Measurements from ENCODE around the gene NOX5.

Gene NOX5

DNA sequence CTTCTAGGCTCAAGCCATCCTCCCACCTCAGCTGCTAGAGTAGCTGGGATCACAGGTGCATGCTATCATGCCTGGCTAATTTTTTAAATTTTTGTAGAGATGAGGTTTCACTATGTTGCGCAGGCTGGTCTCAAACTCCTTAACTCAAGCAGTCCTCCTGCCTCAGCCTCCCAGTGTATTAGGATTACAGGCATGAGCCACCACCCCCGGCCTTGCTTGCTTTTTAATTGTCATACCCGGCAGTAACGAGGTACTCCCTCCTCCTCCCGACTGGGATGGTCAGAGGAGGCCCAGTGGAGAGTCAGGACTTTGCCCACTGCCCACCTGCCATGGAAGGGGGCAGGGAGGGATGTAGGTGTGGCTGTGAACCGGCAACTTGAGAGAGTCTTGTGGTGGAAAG, 4.5 kb downstream of the NOX5 start:
- no peak for DNase-seq

DNA sequence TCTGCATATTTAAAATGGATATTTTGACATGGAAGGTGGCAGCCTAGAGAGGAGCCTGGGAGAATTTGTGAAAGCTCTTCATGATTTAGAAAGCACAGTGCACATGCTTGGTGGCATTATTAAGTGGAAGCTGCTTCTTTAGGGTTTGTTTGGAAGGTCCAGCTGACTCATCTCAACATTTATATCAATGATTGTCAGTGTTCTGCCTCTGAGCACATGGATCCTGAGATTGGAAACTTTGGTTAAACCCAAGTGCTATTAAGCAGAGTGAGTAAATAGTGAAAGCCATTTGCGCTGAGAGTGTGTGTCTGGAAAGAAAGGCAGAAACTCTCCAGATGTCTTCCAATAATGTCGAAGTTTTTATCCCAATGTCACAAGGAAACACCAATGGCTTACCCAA, 7.4 kb downstream of the NOX5 start:
- DNase-seq, result no peak

DNA sequence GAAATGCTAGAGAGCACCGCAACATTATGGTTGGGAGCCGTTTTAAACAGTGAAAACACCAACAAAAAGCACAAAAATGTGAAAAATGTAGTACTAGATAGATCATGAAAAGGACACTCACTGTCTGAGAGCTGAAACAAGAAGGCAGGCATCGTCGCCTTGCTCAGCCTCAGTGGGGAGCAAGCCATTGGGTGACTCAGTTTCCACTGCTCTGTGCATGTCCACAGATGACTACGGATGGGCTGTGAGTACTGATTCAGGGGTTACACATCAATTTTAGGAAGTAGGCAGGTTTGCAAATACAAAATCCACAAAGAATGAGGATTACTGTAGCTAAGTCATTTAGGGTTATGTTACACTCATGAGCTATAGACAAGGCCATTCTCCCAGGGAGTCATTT, 10.8 kb downstream of the NOX5 start:
- no peak for DNase-seq

DNA sequence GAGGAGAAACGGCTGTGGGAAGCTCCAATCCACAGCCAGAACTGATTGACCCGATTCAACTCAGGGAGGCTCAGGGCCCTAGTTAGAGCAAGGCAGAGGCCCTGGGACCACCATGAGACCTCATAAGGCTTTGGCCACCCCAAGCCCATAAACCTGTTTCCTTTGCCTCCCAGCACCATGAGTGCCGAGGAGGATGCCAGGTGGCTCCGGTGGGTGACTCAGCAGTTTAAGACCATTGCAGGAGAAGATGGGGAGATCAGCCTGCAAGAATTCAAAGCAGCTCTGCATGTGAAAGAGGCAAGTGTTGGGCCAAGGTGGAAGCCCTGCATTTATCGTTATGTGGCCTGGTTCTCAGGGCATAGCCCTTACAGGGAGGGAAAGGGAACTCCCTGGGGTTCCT, 11.9 kb downstream of the NOX5 start:
- no peak for DNase-seq

DNA sequence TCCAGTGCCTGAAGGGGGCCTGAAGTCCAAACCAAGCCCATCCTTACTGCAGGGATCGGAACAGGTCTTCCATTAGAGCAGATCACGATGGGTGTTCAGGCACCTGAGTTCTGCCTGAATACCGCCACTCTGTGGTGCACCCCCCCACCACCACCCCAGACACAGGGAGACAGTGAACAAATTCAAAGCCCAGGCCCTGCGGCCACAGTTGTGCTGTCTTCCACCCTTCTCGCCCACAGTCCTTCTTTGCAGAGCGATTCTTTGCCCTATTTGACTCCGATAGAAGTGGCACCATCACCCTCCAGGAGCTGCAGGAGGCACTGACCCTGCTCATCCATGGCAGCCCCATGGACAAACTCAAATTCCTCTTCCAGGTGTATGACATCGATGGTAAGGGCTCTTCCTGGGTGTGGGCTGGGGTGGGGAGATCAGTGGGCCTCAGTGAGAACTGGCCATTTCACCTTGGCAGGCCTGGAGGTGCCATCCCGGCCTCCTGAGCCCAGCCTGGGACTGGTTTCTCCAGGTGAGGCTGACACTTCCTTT, 13.6 kb downstream of the NOX5 start:
- no peak for DNase-seq

DNA sequence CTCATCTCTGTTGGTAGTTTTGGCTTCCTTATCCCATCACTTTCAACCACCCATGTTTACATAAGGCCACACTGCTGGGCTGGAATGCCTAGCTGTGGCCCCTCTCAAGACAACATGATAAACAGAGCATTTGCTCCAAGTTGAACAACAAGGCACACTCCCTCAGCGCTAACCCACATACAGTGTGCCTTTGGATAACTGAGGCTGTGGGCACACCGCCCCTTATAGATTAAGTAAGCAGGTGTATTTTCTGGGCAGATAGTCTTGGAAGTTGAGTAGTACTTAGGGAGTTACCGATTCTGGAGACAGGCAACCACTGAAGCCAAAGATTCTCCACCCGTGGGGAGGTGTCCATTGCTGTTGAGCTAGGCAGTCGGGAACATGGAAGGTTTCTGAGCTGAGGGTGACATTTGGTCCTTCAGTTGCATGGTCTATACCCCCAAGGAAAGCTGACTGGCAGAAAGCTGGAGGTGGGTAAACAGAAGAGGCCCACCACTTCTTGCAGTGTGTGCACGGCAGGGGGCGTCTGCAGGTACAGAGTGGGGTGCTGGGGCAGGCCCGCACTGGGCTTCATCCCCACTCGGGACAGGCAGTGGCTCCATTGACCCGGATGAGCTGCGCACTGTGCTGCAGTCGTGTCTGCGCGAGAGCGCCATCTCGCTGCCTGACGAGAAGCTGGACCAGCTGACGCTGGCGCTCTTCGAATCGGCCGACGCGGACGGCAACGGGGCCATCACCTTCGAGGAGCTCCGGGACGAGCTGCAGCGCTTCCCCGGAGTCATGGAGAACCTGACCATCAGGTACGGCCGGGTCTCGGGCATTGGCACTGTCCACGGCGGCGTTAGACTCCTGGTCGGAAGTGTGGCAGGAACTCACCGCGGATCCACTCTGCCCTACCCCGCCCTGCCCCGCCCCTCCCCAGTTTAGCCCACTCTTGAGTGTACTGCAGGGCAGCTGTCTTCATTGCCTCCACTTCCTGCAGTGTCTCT, 16.8 kb downstream of the NOX5 start:
- DNase-seq, result peak; percentile 58

DNA sequence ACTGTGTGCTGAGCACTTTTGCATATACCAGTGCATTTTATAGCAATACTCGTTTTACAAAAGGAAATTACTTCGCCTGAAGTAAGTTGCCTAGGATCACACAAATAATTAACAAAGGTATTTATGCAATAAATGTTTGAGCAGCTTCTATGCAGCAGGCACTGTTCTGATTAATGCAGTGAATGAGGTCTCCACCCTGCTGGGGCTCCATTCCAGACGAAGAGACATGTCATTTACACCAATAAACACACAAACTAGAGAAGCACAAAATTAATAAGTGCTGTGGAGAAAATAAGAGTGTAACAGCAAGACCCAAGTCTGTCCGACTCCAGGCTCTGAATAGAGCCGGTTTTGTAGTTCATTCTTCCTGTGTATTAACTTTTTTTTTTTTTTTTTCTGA, 17.5 kb downstream of the NOX5 start:
- DNase-seq, result no peak

DNA sequence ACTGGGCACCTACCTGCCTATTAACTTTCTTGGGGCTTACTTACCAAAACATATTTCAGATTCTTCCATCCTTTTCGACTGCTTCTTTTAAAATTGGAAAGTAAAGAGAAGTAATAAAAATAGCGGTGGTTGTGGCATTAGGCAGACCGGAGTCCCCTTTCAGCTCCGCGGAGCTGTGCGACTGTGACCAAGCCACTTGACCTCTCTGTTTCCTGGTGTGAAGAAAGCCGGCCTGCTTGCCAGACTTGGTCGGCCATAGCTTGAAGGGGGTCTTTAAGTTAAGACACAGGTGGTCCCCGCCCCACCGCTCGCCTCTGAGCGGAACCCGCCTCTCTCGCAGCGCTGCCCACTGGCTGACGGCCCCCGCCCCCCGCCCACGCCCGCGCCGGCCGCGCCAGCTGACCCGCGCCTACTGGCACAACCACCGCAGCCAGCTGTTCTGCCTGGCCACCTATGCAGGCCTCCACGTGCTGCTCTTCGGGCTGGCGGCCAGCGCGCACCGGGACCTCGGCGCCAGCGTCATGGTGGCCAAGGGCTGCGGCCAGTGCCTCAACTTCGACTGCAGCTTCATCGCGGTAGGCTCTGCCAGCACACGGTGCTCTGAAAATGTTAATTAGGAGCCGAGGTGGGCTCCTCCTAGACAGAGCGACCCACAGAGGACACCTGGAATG, 18.3 kb downstream of the NOX5 start:
- DNase-seq, result no peak

DNA sequence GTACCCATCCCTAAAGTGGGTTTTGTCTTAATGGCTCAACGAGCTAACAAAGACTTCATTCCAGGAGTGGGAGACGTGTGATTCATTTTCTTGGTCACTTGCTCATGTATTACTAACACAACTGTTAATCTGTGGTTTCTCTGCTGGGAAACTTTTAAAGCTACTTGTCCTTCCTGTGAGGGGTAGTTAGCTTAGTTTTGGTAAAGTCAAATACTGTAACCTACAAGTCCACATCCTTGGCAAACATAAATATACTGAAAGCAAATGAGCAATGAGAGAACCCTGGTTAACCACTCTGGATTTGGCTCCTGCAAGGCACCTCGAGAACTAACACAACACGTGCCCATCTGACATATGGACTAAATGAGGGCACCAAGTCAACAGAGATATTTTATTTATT, 19.9 kb downstream of the NOX5 start:
- no peak for DNase-seq

DNA sequence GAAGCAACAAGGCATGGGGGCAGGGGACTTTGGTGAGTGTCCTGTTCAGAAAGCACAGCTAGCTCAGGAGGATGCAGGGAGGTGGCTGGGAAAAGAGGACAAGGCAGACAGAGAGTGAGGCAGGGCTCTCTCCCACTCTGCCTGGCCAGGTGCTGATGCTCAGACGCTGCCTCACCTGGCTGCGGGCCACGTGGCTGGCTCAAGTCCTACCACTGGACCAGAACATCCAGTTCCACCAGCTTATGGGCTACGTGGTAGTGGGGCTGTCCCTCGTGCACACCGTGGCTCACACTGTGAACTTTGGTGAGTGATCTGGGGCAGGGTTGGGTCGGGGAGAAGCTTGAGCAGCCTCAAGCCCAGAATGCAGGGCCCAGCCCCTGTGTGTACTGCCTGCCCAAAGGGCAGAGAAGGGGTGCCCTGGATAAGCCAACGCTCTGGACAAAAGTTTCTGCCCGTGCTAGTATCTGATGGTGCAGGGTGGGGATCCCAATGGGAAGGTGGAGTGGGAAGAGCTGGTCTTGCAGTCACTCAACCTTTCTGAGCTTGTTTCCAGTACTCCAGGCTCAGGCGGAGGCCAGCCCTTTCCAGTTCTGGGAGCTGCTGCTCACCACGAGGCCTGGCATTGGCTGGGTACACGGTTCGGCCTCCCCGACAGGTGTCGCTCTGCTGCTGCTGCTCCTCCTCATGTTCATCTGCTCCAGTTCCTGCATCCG, 20.9 kb downstream of the NOX5 start:
- no peak for DNase-seq

DNA sequence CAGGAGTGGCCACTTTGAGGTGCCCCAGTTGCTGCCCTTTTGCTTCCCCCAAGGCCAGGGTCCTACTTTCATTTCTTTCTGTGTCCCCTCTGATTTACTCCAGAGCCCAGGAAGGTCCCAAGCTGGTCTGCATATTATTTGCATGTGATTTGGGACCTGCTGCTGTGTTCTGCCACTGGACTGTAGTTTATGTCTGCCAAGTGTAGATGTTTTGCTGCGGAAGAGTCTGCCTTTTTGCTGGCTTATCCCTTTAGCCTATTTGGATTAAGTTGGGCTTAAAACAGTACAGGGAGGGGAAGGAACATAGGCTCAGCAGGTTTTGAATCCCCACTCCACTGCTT, 21.4 kb downstream of the NOX5 start:
- DNase-seq, result no peak

DNA sequence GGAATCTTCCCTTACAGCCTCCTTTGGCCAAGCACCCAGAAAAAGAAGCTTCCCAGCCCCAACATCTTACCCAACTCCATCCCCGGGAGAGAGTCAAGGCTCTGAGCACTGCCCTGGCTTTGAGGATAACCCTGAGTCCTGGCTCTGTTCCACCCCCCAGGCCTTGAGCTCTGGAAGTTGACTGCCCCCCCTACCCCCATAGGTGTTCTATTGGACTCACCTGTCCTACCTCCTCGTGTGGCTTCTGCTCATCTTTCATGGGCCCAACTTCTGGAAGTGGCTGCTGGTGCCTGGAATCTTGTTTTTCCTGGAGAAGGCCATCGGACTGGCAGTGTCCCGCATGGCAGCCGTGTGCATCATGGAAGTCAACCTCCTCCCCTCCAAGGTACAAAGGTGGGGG, 22.3 kb downstream of the NOX5 start:
- no peak for DNase-seq

DNA sequence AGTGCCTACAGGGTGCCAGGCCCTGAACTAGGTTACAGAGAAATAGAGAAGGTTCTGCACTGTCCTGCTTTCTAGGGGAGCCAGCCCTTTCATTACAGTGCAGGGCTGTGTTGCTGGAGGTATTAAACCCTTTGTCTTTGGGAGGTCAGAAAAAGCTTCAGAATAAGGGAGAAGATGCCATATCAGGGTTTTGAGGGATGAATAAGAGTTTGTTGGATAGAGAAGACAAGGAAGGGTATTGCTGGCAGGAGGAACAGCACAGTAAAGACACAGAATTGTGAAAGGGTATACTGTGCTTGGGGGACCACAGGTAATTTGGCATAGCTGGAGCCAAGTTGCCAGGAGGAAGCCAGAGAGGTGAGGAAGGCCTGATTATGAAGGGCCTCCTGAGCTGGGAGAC, 23.0 kb downstream of the NOX5 start:
- no peak for DNase-seq

DNA sequence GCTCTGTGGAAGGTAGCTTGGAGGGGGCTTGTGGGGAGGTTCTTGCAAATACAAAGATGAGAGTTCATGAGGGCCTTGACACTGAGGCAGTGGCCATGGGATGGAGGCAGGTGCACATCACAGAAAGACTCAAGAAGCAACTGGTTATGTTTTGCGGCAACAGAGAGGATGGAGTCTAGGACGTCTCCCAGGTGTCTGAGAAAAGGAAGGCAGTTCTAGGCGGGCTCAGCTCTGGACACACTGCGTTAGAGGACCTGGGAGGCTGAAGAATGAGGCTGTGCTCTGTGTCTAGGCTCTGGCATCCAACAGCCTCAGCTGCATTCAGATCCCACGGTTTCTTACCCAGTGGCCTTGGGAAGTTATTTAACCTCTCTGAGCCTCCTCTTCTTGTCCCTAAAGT, 23.5 kb downstream of the NOX5 start:
- DNase-seq, result no peak

DNA sequence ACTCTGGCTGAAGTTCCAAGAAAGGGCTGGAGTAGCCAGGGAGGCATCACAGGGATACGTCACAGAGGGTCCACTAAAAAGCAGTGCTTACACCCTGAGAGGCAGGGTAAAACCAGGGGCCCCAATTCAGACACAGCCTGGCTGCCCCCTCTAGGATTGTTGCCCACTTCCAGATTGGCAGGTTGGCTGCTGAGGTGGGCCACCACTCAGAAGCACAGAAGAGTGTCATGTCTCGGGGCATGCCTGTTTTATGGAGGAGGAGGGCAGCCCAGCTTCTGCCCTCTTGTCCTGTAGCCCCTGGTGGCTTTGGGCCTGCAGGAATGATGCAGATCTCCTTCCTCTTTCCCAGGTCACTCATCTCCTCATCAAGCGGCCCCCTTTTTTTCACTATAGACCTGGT, 24.0 kb downstream of the NOX5 start:
- no peak for DNase-seq

DNA sequence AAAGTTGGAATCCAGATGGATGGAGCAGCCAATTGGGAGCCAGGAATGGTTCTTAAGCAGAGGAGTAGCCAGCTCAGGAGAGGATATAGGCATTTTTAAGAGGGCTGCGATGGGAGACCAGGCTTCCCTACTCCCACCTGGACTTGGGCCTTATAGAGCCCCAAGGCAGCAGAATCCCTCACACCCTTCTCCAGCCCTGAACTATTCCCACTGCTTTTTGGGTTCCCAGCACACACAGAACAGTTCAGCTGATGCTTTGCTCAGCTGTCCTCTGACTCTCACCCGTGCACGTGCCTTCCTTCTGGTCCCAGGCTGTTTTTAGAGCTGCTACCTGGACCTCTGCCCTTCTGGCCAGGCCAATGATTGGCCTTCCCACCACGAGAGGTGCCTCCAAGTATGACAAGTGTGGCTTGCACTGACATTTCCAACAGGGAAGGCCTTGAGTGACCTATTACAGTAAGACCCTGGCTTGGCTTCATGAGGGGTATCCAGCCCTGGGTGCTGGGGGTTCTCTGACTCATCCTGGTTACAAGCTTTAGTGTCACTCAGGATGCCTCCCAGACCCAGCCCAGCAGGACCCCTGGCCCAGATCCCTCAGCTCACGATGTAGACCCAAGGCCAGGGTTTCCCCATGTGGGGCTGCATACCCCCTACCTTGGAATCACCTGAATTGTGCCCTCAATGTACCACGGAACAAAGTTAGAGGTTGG, 25.2 kb downstream of the NOX5 start:
- no peak for DNase-seq

DNA sequence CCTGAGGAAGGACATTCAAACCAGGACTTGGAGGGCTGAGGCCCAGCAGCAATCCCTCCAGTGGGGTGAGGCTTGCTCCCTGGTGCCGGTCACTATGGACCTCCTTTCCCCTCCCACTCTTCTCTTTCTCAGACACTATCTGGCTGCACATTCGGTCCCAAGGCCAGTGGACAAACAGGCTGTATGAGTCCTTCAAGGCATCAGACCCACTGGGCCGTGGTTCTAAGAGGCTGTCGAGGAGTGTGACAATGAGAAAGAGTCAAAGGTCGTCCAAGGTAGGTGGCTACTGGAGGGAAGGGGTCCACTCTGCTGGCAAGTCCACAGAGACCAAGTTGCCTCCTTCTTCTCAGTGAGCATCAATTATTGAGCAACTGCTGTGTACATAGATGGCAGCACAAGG, 28.0 kb downstream of the NOX5 start:
- no peak for DNase-seq

DNA sequence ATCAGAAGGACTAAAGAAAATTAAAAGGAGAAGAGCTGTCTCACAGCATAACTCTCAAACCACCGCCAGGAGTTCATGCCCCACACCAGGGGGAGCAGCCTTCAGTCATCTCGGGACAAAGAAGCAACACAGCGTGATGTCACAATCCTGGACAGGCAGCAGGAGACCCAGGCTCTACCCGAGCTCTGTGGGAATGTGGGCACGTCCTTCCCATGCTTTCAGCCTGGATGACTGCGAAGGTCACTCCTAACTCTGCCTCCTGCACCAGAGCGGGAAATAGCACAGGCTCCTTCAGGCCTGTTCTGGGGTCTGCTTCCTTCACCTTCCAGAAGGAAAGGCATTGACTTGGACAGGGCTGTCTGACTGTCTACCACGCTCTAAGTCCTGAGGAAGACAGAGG, 31.3 kb downstream of the NOX5 start:
- no peak for DNase-seq

DNA sequence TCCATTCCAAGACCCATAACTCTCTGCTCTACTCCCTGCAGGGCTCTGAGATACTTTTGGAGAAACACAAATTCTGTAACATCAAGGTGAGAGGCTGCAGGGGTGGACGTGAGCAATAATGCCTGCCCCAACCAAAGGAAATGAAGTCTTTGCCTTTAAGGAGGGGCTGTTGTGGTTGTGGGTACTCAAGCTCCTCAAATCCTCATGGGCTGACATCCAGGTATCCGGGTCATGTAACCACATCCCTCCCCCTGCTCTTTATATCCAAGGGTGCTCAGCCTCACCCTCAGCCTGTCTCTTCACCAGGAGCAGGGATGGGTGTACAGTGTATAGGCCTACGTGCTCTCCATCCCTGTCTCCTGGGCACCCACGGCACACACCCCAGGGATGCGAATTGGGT, 32.3 kb downstream of the NOX5 start:
- no peak for DNase-seq

DNA sequence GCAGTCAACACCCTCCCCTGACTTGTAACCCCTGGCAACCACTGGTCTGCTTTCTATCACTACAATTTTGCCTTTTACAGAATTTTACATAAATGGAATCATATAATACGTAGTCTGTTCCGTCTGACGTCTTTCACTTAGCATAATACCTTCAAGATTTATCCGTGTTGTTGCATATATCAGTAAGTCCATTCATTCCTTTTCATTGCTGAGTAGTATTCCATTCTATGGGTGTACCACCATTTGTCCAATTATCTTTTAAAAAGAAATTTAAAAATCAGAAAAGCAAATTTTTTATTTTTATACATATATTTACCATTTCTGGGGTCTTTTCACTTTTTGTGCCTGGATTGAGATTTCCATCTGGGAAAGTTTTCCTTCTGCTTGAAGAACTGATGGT, 35.5 kb downstream of the NOX5 start:
- DNase-seq, result no peak

DNA sequence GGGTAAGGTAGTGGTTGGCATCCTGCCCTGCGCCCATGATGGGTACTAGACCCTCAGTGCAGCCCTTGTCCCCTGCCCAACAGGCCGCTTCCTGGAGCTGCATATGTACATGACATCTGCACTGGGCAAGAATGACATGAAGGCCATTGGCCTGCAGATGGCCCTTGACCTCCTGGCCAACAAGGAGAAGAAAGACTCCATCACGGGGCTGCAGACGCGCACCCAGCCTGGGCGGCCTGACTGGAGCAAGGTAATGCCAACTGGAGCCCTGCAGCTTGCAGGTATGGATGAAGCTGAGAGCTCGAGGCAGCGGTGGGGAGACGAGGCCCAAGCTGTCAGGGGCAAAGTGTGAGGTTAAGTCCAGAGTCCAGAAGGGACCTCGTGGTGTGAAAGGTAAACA, 40.8 kb downstream of the NOX5 start:
- no peak for DNase-seq

DNA sequence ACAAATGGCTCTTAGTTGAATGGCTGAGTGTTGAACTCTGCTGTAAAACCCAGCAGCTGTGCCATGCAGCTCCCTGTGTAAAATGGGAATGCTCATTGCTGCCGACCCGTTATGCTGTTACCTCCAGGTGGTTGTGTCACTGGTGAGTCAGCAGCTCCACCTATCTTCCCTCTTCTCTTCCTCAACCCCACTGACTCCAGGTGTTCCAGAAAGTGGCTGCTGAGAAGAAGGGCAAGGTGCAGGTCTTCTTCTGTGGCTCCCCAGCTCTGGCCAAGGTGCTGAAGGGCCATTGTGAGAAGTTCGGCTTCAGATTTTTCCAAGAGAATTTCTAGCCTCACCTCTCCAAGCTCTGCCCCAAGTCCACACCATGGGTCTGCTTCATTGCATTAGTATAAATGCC, 41.9 kb downstream of the NOX5 start:
- DNase-seq, result no peak

Measured in right kidney (tissue), 1 donor.